GM15510 (cell line): ENCODE results near the gene SYNC.

Experiments used
- POLR2A ChIP-seq: IDR thresholded peaks from 3 replicates; pipeline ENCODE4 v1.6.1; 2011; ENCODE audit warnings: borderline replicate concordance; ENCODE audit not compliant: insufficient read length; ENCODE audit errors: extremely low read depth

SYNC gene

DNA sequence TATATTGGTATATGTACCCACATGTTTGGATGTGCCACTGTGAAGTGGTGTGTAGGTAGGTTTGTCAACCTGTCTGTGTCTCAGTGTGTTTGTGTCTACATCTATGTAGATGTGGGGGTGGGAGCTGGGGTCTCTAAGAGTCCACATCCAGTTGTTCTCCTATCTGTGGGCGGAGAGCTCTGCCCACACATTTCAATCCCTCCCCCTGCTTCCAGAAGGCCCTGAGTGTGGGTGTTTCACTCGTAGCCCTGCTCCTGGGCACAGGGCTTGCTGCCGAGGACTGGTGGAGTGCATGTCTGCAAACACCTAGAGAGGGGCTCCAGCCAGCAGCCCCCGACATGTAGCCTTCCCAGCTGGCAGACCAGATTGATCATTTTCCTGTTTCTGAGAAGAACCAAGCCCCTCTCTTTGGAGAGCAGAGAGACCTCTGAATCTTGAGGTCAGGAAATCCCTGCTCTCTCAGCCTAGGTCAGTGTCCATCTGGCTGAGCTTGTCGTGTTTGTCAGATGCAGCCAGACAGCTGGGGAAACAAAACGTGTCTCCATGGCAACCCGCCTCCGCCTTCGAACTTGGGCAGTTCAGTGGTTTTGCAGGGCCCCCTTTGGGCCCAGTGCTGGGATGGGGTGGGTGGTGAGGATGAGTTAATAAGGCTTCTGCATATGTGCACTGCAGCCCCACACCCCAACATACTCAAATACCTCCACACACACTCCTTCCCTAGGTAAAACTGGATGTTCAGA lies 31.2 kb upstream of the SYNC start:
- TF ChIP-seq POLR2A, result no peak

DNA sequence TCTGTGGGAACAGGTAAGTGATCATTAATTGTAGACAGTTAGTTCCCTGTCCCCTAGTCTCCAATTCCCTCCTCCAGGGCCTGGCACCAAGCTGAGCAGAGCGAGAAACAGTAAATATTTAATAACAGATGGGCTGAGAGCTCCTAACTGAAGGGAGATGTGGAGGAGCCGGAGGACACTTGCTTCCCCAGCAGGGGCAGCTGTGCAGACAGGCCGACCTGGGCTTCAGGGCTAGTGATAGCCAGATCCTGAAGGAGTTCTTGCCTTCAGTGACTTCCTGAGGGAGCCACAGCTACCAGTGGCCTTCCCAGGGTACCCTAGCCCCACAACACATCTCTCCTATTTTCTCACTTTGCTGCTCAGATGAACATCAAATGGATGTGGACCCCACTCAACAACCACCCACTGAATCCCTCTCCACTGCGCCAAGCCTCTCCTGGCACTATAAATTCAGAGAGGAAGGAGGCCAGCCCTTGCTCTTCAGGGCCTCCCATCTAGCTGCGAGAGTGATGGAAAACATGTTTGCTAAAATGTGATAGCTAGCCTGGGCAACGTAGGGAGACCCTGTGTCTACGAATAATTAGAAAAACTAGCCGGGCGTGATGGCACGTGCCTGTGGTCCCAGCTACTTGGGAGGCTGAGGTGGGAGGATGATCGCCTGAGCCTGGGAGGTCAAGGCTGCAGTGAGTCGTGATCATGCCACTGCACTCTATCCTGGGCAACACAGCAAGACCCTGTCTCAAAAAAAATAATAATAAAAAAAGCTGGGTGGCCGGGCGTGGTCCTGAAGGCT lies 26.9 kb upstream of the SYNC start:
- TF ChIP-seq POLR2A, result no peak

DNA sequence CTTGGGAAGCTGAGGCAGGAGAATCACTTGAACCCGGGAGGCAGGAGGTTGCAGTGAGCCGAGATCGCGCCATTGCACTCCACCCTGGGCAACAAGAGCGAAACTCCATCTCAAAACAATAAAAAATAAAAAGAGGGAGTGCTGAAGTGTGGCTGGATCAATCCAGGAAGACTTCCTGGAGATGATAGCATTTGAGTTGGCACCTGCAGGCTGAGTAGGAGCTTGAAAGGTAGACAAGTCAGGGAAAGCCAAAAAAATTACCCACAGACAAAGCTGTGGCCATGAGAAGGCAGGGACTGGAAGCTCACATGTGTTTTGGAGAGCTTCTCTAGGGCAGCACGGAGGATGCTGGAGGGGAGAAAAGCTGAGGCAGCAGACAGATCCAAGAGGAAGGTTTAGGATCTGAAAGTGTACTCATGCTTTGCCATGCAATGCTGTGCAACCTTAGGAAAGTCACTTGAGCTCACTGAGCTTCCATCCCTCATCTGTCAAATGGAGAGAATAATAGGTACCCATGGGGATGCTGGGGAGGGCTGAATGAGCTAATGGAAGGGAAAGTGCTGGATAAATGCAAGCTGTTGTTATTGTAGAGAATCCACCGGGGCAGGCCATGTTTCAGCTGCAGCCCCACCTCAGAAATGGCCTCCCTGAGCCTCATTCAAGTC lies 26.0 kb upstream of the SYNC start:
- TF ChIP-seq POLR2A, result no peak

DNA sequence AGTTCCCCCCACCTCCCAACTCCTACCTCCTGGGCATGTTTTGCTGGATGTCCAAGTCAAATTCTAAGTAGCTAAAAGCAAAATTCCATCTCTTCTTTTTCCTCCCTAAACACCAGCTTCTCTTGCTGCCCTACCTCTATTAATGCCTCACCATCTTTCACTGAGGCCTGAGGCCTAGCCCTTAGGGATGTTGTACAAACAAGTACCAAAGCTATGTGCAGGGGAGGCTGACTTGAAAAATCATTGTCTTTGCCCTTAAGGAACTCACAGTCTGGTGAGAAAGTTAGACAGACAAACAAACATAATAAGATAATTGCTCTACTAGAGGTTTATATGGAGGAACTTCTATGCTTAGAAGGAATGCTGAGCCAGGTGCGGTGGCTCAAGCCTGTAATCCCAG lies 25.3 kb upstream of the SYNC start:
- TF ChIP-seq POLR2A, result no peak

DNA sequence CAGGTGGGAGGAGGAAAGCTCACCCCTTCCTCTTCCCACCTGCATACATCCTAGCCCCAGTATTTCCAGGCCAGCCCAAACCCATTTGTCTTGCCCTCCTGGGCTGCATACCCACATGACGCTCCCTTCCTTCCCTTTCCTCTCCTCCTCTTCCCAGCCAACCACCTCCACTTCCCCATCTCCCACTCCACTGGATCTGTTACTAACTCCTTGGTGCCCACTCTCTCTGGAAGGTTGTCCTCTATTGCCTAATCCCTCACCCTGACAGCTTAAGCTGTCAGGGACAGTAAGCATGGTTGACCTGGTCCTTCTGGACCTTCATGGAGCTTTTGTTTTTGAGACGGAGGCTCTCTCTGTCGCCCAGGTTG lies 23.0 kb upstream of the SYNC start:
- TF ChIP-seq POLR2A, result no peak

DNA sequence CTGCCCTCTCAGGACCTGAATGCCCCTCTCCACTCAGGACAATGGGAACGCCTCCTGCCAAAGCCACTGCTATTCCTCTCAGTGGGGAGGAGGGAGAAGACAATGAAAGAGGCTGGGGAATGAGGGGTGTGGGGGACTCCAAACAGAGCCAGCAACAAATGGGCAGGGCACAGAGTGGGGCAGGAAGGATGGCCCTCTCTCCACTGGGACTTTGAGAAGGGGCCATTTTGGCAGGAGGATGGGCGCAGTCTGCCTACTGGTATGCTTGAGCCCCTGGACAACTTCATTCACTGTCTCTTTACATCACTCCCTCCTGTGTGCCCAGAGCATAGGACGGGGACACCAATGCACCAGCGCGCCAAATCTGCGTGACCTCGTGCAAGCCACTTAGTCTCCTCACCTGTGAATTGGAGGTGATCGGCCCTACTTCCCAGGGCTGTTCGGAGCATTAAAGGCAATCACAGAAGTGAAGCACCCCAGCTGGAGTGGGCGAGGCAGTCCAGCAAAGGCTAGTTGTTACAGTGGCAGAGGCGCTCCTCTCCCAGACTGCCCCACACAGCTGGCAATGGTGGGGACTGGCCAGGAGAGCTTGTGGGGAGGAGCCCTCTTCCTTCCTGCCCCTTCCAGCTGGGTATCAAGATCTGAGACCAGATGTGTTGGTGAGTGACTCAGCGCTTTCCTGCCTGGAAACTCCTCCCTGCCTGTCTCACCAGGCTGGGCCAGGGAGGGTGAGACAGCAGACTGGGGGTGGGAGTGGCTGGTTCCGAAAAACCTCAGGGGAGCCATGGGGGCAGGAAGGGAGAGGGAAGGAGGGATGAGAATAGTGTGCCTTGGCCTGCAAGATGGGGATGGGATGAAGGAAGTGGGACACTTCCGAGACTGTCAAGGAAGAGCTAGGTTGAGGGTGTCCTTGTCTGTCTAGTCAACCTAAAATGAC lies 22.4 kb upstream of the SYNC start:
- TF ChIP-seq POLR2A, result no peak

DNA sequence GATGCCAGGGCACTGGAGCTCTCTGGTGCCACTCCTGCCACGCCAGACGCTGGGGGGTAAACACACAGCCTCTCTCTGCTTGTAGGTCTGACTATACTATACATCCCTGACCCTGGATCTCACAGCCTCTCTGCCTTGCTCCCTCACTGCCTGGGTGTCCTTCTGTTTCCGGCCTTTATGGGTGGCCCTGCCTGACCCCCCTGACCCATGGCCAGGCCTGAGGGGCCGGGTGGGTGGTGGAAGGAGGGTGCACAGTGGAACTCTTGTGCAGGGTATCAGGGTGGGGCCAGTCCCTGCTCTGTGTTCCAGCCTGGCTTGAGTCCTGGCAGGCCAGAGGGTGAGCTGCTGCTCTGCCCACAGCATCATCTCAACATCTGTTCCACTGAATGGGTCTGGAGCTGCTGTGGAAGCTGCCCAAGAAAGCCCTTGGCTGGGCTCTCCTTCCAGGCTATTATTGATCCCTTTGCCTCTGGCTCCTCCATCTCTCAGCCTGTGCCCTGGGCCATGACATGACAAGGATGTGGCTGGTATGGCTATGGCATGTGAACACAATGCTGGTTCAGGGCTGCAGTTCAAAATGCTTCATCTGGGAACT lies 17.2 kb upstream of the SYNC start:
- TF ChIP-seq POLR2A, result no peak

DNA sequence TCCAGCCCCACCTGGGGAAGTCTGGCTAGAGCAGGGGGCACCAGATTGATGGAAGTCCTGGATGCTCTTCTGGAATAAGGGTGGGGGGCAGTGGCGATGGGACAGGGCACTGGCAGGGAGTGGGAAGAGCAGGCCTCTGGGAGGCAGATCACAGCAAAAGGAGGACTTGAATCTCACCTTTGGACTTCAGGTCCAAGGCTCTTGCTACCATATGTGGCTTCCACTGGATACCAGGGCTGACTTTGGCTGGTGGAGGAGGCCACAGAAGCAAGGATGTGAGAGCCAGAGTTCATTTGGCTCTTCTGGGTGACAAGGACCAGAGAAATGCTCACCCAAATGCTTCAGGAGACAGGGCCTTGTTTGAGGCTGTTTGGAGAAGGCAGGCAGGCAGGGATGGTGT lies 16.0 kb upstream of the SYNC start:
- TF ChIP-seq POLR2A, result no peak

DNA sequence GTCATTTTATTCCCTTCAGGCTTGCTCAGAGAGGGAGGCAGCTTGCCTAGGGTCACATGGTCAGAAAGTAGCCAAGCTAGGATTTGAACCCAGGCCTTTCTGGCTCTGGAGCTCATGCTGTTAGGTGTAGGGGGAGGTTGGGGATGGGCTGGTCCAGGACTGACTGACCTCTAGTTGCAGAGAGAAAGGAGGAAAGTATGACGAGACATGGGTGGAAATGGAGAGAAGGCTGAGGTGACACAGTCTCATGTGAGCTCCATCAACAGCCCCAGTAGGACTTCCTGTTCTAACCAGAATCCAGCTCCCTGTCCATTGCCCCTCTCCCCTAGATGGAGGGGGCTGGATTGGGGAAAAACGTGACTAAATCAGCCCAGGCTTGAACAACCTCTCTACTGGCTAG lies 15.5 kb upstream of the SYNC start:
- TF ChIP-seq POLR2A, result no peak

DNA sequence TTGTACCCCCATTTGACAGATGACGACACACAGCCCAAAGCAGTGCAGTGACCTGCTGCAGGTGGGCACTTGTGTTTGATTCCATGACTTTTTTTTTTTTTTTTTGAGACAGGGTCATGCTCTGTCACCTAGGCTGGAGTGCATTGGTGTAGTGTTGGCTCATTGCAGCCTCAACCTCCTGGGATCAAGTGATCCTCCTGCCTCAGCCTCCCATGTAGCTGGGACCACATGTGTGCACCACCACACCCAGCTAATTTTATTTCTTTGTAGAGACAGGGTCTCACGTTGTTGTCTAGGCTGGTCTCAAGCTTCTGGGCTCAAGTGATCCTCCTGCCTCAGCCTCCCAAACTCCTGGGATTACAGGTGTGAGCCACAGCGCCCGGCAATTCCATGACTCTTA lies 14.9 kb upstream of the SYNC start:
- TF ChIP-seq POLR2A, result no peak

DNA sequence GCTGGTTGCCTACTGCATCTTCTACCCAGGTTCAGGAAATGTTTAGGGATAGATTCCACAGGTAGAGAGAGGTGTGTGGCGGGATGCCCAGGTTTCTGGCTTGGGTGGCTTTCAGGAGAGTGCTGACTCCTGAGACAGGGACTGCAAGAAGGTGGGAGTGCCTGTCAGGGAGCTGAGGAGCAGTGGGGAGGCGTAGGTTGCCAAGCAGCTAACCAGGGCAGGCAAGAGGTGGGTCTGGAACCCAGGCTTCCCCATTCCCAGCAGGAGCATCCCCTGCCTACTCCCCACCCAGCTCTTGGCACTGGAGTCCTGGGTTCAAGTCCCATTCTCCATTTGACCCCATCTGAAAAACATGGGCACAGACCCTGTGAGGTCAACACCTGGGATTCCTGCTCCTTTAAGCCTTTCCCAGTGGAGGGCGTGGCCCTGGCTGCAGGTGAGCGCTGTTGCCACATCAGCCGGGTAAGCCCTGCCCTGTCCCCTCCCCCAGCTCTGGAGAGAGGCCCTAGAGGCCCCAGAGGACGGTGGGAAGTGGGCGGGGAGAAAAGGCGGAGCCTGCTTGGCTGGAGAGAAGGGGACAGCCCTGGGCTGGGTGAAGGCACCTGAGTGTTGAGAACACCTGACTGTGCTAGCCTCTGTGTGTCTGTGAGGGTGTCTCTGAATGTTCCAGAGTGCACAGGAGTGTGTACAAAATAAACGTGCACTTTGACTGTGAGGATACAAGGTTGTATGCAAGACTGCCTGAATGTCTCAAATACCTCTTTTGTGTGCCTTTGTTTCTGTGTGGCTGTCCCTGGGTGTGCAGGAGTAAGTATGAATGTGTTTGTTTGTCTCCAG lies 14.0 kb upstream of the SYNC start:
- TF ChIP-seq POLR2A, result no peak

DNA sequence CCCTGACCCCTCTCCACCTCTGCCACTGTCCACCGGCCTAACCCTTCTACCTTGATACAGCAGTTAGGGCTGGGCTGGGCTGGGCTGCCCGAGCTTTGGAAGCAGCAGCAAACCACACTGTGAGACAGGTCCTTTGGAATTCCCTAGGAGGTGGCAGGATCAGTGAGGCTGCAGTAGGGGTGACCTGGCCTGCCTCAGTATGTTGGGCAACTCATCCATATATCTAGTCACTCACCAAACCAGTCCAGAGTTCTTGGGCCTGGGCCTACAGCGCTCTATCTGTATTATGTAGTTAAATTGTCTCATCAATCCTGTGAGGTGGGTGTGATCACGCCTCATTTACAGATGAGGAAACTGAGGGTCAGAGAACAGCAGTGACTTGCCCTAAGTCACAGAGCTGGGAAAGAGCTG lies 13.3 kb upstream of the SYNC start:
- TF ChIP-seq POLR2A, result no peak

DNA sequence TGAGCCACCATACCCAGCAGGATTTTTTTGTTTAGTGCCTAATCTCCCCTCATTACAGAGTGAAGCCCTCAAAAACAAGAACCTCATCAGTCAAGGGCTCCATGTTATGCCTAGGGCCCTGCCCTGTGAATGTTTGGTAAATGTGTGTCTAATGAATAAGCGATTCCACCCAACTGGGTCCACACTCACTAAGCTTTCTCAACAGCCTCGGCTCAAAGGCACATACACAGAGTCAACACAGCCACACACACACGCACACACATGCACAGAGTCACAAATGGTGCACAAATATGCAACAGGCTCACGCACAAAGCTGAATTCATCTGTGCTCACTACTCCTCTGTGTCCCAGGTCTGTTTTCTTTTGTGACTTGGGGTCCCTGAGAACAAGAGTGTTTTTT lies 11.7 kb upstream of the SYNC start:
- TF ChIP-seq POLR2A, result no peak

DNA sequence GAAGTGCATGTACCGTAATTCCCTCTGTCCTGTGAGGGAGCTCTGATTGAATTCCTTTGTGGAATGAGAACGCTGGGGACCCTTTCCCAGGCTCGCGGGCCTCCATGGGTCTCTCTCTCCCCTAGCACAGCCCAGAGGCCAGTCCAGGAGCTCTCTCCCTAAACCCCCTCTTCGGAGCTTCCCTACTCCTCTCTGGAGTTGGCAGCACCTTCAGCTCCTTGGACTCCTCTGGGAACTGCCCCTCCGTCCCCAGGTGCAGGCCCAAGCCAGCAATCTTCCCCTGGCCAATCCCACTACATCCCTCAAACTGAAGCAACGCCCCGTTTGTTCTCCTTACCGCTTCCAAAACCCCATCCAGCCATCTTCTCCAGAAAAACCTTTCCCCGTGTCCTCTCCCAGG lies 10.5 kb upstream of the SYNC start:
- no peak for TF ChIP-seq POLR2A

DNA sequence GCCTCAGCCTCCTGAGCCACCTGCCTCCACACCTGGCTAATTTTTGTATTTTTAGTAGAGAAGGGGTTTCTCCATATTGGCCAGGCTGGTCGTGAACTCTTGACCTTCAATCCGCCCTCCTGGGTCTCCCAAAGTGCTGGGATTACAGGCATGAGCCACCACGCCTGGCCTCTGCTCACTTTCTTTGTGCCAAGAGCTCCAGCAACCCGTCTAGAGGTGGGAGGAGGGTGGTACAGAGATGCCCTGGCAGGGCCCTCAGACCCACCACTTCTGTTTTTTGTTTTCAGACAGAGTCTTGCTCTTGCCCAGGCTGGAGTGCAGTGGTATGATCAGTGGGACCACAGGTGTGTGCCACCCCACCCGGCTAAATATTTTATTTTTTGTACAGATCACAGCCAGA lies 6.9 kb upstream of the SYNC start:
- TF ChIP-seq POLR2A, result no peak
